GM19468 (cell line): ENCODE measurements around the gene CDC42SE2.

Experiments
- ATAC-seq: cut with Tn5 transposase; IDR thresholded peaks from one replicate; pipeline ENCODE4 v1.9.1; 2021; ENCODE audit warnings: mild to moderate bottlenecking, moderate library complexity, moderate number of reproducible peaks; ENCODE audit not compliant: unreplicated experiment; ENCODE audit errors: extremely low read depth

Gene CDC42SE2

DNA sequence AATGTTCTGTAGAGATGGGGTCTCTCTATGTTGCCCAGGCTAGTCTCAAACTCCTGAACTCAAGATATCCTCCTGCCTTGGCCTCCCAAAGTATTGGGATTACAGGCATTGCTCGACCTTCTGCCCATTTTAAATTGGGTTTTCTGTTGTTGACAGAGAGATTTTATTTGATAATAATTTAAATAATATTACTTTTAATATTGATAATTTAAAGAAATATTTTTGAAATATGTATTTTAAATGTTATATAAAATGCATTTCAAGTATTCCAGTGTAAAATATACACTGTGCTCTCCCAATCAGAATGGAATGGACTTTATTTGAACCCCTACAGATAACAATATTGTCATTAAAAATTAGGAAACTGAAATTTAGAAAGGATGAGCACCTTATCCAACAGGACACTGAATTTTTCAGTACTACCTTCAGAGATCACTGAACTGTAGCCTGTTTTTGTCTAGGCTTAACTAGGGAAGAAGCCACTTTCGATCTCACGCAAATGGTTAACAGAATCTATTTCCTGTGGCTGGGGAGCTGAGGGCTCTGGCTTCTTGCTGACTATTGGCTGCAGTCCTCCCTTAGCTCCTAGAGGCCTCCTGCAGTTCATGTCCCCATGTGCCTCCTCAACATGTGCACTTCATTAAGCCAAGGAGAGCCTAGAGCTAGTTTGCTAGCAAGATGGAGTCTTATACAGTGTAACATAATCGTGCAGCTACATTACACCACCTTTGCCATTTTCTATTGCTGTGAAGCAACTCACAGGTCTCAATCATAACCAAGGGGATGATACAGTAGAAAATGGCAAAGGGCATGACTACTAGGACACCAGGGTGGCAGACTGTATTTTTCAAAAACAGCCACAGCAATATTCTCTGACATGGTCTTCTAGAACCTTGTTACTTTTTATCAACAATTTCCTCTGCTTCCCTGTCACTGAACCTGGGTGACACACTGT, 150.0 kb downstream of the CDC42SE2 start:
- peak; percentile 55 for ATAC-seq

DNA sequence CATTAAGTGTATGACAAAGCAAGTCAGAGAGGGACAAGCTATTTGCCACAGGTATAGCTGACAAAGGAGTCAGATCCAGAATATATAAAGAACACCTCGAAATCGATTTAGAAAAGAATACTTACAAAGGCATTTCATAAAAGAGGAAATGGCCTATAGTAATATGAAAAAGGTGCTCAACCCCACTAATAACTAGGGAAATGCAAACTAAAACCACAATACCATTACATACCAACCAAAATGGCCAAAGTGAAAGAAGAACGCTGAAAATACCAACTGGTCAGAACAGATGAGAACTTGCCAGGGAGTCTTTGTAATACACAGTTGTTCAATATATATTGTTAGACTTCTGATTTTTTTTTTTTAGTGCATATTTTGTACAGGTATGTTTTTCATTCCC, 152.9 kb downstream of the CDC42SE2 start:
- ATAC-seq = peak; percentile 61

DNA sequence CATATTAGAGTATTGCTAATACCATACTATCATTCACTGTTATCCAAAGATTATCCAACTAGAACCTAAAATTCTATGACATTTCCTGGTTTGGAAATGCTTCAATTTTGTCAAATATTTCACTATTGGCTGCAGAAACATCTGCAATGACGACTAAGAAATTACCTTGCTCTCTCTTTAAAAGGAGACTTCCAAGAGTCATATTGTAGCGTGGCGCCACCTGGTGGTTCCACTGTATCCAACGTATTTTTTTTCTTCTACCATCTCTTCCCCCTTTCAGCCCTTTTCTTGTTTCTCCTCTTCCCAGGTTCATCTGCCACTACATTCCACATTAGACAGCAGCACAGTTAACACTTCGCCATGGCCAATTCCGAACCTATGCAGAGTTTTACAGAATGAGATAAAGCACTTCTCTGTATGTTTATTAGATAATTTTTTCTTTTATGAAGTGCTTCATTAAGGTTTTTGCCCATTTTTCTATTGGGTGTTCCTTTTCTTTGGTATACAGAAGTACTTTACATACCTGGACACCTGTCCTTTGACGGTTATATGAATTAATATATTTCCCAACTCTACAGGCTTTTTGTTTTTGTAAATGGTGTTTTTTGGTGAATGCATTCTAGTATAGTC, 153.5 kb downstream of the CDC42SE2 start:
- no peak for ATAC-seq

DNA sequence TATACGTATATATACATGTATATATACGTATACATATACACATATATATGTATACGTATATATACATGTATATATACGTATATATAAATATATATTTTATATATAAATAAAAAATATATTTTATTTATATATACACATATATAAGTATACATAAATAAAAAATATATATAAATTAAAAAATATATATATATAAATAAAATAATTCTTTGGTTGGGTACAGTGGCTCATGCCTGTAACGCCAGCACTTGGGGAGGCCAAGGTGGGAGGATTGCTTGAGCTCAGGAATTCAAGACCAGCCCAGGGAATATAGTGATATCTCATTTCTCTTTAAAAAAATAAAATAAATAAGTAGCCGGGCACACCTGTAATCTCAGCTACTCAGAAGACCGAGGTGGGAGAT, 155.0 kb downstream of the CDC42SE2 start:
- no peak for ATAC-seq

DNA sequence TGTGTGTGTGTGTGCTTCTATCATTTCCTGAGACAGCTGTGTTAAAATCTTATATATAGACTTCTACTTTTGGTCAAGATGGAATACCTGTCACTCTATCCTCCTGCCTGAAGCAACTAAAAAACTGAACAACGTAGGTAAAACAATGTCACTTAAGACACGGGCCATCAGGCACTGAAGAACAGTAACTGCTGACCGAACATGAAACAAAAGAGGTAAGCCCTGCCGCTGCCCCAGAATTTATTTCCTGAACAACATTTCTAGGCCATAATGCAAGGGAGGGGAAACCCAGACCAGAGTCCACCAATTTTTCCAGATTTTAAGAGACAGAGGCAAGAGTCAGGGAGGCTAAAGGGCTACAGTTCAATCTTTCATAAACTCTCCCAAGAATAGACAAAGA, 156.0 kb downstream of the CDC42SE2 start:
- no peak for ATAC-seq

DNA sequence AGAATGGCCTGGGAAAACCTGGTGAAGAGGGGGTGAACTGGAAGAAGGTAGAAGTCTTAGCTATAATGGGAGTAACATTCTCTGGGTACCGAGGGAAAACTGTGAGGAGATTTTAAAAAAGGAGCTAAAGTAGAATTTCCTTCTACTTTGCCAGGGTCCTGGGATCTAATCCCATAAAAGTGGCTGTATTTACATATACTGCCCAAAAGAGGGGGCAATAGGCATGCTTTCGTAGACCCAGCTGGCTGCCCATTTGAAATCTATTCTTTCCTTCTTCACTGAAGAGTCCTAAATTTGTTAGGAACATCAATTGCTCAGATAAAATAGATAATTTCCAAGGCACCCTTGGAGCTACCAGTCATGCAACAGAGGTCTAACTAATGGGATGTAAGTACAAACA, 159.2 kb downstream of the CDC42SE2 start:
- no peak for ATAC-seq

DNA sequence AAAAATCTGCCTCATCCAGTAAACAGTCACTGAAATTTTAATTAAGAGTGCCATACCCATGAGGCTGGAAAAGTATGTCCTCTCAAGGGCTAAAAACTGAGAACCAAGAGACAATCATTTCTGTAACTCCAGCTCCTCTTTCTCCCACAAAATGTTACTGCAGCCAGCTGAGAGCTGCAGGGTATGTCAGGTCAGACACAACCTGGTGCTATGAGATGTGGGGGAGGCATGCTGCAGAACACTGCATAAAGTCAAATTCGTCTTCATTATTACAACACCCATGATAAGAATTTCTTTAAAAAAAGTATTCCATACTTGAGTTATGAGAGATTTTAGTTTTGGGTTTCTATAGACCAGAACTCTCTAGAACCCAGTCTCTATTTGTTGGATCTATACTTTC, 162.2 kb downstream of the CDC42SE2 start:
- no peak for ATAC-seq

DNA sequence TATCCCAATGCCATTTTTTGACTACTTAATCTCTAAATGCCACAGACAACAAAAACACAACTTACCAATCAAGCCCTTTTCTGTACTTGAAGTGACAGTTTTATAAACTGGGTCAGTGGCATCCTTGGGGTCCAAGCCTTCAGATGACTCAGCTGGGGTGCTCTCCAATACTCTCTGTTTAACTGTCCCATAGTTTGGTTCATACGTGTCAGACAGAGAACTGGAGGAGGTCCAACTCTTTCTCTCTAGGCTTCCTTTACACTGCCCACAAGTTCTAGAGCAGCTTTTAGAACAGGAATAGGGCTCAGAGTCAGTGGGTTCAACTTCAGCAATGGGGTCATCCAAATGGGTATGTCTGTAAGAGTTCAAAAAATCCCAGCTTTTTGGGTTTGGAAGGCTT, 166.9 kb downstream of the CDC42SE2 start:
- no peak for ATAC-seq

DNA sequence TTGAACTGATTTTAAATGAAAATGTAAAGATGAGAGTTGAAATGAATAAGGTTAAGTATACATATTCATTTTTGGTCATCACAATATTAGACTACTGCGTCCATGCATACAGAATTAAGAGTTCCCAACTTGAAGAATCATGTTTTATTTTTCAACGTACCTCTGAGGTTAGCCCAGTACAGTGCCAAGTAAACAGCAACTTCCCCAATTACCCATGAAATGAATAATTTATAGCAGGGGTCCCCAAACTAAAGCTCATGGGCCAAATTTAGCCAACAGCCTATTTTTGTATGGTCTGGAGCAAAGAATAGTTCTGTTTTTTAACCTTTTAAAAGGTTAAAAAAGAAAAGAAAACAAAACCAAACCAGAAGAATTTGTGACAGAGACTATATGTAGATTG, 167.9 kb downstream of the CDC42SE2 start:
- ATAC-seq = no peak

DNA sequence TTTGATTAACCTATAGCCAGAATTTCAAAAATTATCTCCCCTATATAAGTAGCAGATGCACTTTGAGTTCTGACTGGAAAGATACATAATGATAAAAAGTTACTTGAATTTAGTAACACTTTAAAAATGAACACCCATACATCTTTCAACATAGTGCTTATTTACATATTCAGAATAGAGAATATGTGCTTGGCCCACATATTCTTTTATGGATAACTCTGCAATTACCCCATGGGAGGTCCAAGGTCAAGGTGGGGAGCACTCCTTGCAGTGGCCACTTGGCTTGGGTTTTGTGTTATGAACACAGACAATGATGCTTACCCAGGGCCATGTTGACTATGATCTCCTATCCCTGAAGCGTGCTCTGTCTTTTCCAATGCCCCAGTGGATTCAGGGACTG, 169.3 kb downstream of the CDC42SE2 start:
- no peak for ATAC-seq

DNA sequence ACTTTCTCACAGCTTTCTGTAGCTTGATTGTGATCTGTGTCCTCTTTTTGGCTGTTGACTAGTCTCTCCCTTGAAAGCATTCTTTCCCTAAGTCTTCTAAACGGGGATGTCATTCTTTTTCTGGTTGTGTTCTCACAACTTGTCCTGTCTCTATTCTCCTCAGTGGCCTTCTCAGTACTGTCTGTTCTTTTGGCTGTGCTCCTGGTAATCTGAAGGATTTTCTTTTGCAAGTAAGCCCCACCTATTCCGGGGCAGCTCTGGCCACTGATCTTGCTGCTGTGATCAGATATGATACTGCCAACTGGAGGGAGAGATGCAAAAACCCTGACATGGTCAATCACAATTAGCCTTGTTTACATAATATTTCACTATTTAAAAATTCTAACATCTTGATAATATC, 172.2 kb downstream of the CDC42SE2 start:
- no peak for ATAC-seq

DNA sequence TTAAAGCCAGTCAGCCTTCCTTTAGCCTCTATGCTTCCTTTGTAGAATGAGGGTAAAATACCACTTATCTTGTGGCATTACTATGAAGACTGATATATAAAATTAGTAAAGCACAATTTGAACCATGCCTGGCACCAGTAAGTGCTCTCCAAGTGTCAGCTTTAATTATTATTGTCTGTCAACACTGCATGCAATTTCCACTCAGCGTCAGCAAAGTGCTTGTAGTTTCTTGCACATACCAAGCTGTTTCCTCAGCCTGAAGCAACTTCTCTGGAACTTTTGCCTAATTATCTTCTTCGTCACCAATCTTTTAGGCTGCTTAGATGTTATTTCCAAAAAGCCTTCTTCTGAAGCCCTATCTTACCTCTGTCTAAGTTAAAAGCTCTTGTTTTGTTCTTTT, 177.3 kb downstream of the CDC42SE2 start:
- no peak for ATAC-seq
